Tibial nerve (tissue), 3 donors: ENCODE results near the gene VPREB3.

Experiments
- EP300 ChIP-seq, 2 donors: sonication (generic); formaldehyde crosslinking; IDR thresholded peaks; one replicate each; pipeline ENCODE4 v1.6.1; 2017; ENCODE audit warnings: antibody characterized with exemption in 2 of 2, mild to moderate bottlenecking in 1 of 2
- POLR2A ChIP-seq, 2 donors: fragments of 450-650 bp; IDR thresholded peaks; one replicate each; pipeline ENCODE4 v1.6.1; 2017; ENCODE audit warnings: antibody characterized with exemption in 2 of 2, mild to moderate bottlenecking in 2 of 2, moderate library complexity in 2 of 2

DNA sequence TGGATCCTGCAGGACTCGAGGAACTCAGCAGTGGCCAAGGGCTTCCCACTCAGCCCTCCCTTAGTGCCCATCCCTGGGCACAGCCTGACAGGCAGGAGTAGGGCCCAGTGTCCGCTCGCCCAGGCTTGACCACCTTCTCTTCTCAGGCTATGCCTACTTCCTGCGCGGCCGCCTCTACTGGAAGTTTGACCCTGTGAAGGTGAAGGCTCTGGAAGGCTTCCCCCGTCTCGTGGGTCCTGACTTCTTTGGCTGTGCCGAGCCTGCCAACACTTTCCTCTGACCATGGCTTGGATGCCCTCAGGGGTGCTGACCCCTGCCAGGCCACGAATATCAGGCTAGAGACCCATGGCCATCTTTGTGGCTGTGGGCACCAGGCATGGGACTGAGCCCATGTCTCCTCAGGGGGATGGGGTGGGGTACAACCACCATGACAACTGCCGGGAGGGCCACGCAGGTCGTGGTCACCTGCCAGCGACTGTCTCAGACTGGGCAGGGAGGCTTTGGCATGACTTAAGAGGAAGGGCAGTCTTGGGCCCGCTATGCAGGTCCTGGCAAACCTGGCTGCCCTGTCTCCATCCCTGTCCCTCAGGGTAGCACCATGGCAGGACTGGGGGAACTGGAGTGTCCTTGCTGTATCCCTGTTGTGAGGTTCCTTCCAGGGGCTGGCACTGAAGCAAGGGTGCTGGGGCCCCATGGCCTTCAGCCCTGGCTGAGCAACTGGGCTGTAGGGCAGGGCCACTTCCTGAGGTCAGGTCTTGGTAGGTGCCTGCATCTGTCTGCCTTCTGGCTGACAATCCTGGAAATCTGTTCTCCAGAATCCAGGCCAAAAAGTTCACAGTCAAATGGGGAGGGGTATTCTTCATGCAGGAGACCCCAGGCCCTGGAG, 29.3 kb upstream of the VPREB3 start:
- no peak for TF ChIP-seq POLR2A (IDR thresholded peaks at IDR 0.05)
- TF ChIP-seq EP300 (IDR thresholded peaks at IDR 0.05): no peak
